ENCODE measurements around the gene STOML1.

STOML1 gene

GRCh38 chr15:74019734-74020133 is 27.6 kb upstream of the STOML1 start:
- no peak for DNase-seq (ENCODE audit: low read depth)

DNA sequence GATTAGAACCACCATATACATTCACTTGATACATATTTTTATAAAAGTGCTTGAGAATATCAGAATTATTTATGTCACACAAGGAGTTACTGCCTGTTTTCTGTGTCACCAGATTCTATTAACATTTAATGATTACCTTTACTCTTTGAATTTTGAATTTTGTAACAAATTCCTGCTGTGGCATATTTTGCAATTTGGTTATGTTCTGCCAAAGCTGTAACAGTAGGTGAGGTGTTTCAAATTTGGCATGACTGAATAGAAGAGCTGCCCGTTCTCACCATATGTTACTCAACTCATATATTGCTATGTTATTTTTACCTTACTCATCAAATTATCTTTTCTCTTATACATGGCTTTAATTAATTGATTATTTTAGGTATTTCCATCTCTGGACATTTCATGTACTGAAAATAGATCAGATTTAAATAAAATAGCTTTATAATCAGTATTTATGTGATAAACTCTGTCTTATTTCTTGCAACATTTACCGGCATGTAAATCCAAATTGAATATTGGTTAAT is 21.3 kb upstream of the STOML1 start:
- no peak for DNase-seq (ENCODE audit: low read depth)

- DNase-seq (ENCODE audit: low read depth): no peak
Measured at GRCh38 chr15:74011610-74012009, 19.5 kb upstream of the STOML1 start.

DNA sequence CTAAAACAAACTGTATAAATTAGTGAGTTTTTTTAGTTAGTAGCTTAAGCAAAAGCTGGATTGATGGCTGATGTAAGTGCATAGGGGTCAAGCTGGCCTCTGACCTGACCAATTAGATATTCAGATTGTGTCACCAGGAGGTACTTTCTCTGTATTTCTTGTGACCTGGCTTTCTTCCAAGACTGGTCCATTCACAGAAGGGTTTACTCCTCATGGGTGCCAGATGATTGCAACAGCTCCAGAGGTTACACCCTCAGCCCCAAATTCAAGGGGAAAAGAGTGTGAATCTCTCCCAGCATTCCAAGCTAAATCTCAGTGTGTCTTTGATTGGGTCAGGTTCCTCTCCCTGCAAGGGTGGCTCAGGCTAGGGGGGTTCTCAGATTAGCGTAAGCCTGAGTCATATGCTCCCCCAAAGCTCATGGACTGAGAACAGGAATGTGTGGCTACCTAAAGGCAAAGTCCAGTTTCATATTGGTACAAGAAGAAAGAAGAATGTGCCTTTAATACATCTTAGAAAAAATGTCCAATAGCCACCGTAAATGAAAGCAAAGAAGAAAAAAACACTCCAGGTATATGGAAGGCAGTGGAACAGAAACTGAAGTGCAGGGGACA is 18.9 kb upstream of the STOML1 start:
- no peak for DNase-seq (ENCODE audit: low read depth)

DNA sequence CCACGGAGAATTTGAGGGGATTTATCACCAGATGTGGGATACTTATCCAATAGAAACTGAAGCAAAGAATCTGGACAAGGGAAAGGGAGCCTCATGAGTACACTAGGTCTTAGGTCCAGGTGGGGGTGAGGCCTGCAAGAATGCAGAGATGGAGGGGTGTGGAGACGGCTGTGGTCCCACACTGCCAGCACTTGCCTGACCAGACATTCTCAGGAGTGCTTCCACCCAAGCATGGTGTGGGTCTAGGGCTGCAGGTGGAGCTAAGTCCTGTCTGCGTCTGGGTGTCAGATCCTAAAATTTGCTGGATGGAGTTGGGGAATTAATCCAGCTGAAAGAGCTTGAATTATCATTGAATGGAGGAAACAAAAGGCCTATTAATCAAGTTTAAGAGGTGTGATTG is 16.8 kb upstream of the STOML1 start:
- DNase-seq (ENCODE audit: low read depth): no peak

- no peak for DNase-seq (ENCODE audit: low read depth)
Measured at GRCh38 chr15:74007820-74008371, 15.8 kb upstream of the STOML1 start.

DNA sequence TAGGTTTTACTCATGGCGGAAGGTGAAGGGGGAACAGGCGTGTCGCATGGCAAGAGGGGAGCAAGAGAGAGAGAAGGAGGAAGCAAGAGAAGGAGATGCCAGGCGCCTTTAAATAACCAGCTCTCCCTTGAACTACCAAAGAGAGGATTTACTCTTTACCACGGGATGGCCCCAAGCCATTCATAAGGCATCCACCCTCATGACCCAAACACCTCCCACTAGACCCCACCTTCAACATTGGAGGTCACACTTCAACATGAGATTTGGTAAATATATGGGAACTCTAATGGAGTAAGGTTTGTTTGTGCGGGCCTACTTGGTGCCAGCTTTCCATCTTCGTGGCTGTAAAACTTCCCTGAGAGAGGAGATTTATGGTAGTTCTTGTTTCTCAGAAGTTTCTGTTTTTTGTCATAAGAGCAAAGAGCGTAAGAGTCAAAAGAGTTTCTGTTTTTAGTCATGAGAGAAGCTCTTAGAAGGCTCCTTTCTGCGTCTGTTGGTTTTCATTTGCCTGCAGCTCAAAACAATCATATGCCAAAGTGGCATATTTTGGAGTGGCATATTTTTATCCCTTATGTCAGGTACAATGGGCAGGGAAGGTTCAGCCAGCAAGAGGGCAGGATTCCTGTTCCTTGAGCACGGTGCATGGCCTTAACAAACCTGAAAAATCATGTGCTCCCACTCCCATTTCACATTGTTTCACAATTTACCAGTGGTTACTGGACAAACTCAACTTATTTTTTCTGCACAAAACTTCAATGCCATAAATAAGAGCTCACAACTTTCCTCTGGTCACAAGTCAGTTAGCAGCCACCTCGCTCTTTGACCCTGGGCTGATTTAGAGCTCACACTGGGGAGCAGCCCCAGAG is 14.9 kb upstream of the STOML1 start:
- DNase-seq (ENCODE audit: low read depth): no peak

GRCh38 chr15:73997986-73998385 is 5.9 kb upstream of the STOML1 start:
- no peak for DNase-seq (ENCODE audit: low read depth)

GRCh38 chr15:73996939-73997338 is 4.8 kb upstream of the STOML1 start:
- no peak for DNase-seq (ENCODE audit: low read depth)

GRCh38 chr15:73996267-73996666 is 4.2 kb upstream of the STOML1 start:
- no peak for DNase-seq (ENCODE audit: low read depth)

- DNase-seq (ENCODE audit: low read depth): no peak
Measured at GRCh38 chr15:73994912-73995622, 3.0 kb upstream of the STOML1 start.

GRCh38 chr15:73994413-73994883 is 2.4 kb upstream of the STOML1 start, which contains the start of gene PML:
PML (plus strand) TSS chr15:73994716; CDS start chr15:73994813, 97 bp downstream.
- DNase-seq (ENCODE audit: low read depth): peak; percentile 95

DNA sequence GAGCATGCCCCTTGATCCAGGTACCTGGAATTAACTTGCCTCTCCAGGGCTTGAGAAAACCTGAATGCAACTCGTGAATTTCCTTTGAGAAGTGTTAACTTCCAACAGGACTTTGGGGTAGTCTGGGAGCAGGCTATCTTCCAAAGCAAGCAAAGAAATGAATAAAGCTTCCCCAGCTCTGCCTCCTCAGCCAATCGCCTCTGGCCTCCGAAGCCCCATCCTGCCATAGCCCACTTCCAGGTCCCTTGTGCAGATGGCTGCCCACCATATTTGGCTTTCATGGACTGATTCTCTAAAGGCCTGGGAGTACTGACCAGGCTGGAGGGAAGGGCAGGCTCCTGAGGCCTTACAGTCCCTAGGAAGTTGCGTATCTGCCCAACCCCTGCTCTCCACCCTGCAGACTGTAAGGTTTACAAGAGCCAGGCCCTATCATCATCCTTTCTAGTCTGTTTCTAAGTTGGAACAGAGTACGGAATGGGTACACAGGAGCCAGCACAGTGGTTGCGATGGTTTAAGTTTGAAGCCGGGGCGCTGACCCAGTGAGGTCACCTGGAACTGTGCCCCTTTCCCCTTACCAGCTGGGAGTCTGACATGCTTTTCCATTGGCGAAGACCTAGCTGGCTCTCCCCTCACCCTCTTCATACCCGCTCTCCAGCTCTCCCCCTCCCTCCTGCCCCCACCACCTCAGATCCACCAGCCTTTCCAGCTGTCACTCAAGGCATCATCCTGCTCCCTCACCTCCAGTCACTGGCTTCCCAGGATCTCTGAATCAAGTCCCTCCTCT is 1.3 kb upstream of the STOML1 start:
- no peak for DNase-seq (ENCODE audit: low read depth)

GRCh38 chr15:73992594-73992898 is 451 bp upstream of the STOML1 start:
- no peak for DNase-seq (ENCODE audit: low read depth)

DNA sequence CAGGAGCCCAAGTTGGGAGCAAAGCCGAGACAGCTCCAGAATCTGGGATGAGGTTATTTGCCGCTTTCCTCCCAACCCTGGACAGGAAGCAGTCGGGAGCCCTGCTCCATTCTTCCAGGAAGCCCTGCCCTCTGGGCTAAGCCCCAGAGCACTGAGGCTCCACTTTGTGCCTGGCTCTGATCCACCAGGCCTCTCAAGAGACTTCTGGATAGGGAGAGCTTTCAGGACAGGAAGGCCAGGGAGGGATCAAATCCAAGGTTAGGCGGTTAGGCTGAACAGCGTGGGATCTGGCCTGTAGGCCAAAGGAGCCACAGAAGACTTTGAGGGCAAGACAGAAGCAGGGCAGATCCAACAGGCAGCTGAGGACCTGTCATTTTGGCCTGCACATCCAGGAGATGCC is 835 bp downstream of the STOML1 start:
- DNase-seq (ENCODE audit: low read depth): peak; percentile 68

DNA sequence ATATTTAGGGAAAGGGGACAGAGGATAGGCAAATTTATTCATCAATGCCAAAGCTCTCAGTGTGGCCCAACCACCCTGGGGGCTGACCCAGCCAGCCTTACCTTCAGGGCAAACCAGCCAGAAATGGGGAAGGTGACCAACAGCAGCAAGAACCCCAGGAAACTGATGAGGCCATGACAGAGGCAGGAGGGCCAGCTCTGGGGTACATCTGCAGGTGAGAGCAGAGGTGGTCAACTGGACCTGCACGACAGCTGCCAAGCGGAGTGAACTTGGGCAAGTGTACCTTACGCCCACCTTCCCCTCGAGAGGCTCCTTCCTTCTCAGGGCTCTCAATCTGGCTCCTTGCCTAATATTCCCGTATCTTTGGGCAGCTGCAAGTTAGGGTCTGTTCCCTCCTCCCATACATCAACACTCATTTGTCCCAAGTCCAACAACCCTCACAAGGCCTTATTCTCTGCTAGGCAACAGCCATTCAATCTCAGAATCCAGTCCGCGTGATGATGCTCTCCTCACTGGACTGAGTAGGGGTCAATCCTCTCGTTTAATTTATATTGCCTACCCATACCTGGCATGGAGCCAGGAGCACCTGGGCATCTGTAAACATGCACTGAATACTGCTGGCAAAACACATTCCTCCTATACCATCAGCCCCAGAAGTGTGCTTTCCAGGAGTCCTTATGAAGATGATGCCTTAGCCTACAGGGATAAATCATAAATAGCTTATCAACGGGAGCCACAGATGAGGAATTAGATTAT is 1.7 kb downstream of the STOML1 start:
- no peak for DNase-seq (ENCODE audit: low read depth)

- peak; percentile 79 for DNase-seq (ENCODE audit: low read depth)
Measured at GRCh38 chr15:73989001-73989798, 2.9 kb downstream of the STOML1 start.

DNA sequence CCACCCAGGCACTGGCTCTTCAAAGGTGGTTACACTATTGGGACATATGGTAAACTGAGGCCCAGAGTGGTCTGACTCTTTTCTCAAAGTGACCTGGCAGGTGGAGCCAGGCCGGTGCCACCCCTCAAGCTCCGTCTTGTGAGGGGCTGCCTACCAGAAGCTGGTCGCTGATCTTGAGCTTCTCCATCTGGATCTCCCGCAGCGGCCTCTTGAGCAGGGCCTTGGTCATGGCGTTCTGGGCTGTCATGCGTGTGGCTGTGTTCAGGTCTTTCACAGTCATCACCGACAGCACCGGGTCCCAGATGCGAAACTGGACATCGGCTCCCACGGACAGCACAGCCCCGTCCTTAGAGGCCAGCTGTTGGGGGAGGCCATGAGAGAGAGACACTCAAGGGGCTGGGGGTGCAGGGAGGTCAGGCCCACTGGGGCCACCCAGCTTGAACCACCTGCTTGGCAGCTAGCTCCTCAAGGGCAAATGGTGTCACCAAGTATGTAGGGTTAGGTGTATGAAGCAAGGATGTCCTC is 3.6 kb downstream of the STOML1 start:
- DNase-seq (ENCODE audit: low read depth): no peak

DNA sequence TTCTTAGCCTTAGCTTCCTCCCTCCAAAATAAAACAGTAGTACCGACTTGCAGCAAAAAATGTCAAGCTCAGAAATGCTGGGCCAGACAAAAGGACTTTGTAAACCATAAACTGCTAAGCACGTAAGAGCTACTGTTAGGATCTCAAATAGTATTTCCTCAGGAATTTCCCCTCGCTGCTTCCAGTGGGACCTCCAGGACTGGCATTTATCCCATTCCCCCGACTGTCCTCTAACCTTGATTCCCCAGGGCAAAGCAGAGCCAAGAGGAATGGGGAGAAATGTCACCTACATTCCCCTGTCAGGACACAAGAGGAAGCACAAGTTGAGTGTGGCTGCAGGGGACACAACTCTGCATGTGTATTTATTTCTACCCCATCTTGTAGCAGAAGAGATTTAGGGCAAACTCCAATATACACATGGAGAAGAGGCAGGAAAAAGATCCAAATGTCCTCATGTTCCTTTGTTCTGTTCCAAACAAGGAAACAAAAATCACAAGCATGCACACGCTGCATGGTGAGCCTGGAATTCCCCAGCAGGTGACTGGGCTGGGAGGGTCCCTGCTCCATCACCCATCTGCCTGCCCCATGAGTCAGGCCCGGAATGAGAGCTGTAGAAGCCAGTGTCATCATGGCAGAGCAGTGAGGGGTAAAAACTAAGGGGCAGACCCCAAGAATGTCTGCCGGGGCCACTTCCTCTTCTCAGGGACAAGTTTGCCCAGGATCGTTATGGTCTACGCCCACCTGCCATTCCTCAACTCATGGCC is 4.2 kb downstream of the STOML1 start:
- DNase-seq (ENCODE audit: low read depth): no peak
